ENCODE results near the gene GALNT9.
A peak's percentile ranks its signal among the peaks of the same experiment; 100 is the strongest.
"Not testable (repeated sequence)": the region's sequence is repeated elsewhere in the genome, so short reads cannot be mapped to it uniquely, and the experiment has no call there.

The GALNT9 gene

DNA sequence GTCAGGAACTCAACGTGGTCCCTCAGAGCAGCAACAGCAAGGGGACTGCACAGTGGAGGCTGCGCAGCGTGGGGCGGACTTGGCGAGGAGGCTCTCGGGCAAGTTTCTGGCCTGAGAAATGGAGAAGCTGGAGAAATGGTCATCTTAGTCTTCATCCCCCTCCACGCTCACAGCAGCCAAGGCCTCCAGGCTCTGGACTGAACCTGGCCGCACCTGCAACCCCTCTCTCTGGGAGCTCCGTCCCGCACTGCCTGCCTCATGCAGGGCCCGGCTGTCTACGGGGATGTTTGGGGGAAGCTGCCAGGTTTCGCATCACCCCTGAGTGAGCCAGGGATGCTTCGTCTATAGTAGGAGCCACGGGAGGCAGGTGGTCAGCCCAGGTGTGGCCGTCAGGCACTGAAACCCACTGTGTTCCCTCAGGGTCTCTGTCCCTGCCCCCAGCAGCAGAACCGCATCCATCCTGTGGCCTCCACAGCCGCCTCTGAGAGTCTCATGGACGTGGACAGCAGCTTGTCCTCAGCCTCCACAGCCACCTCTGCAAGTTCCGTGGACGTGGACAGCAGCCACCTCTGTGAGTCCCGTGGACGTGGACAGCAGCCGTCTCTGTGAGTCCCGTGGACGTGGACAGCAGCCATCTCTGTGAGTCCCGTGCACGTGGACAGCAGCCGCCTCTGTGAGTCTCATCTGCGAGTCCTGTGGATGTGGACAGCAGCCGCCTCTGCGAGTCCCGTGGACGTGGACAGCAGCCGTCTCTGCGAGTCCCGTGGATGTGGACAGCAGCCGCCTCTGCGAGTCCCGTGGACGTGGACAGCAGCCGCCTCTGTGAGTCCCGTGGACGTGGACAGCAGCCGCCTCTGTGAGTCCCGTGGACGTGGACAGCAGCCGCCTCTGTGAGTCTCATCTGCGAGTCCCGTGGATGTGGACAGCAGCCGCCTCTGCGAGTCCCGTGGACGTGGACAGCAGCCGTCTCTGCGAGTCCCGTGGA, 29.1 kb upstream of the GALNT9 start:
- DNase-seq: not testable (repeated sequence)

GRCh38 chr12:132357623-132358186, 28.3 kb upstream of the GALNT9 start:
- no peak for DNase-seq

- DNase-seq: peak; percentile 22
Measured at GRCh38 chr12:132356691-132357622, 27.6 kb upstream of the GALNT9 start.

DNA sequence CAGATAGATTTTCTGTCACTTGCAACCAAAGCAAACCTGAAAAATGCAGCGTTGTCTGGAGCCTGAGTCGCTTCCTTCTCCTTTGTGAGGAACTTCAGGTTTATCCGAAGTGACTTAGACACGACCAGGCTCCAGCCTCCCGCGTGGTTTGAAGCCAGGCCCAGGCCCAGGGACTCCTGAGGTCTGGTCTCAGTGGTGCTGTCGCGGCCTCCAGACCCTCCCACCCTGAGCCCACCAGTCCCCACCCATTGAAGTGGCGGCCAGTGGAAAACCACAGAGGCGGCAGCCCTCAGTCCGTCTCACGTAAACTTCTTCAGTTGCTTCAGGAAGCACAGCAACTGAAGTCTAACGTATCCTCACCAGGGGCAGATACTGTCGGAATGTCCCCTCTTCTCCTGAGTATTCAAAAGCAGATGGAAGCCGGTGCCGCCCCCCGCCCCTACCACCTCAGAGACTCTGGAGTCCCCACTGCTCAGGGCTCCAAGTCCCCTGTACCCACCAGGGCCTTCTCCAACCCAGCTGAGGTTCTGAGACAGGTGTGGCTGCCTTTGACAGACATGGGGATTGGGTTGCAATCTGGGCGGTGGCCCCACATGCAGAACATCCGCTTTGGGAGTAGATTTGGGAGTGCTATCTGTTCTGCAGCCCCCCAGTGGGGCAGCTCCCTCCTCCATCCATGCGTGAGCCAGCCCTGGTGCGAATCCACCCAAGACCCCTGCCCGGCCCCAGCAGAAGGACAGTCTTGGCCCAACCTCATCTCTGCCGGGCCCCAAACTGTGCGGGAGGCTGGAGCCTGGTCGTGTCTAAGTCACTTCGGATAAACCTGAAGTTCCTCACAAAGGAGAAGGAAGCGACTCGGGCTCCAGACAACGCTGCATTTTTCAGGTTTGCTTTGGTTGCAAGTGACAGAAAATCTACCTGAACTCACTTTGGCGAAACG, 26.6 kb upstream of the GALNT9 start:
- no peak for DNase-seq

DNA sequence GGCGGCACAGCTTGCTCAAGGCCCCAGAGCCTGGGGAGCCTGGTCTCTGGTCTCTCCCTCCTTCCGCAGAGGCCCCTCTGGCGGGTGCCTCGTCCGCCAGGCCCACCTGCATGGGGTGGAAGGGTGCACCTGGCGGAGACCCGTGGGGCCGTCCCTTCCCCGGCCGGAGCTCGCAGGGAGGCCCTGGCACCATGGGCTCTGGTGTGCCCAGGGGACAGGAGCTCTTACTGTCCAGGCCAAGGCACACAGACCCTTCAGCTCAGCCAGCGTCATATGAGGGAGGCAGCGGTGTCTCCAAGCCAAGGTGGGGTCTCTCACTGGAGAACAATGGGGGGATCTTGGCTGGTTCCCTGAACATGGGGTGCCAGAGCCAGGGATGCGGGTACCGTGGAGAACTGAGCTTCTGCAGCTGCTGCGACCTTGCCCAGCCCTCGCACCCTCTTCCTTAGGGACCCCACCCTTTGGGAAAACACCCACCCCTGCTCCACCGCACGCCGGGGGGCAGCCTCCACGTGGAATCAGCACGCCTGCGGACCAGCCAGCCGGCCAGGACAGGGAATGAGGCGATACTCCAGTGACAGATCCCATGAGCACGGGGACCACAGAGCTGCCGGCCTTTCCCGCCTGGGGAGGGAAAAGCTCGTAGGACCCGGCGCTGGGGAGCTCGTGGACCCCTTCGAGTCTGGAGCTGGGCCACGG, 25.7 kb upstream of the GALNT9 start:
- no peak for DNase-seq

DNA sequence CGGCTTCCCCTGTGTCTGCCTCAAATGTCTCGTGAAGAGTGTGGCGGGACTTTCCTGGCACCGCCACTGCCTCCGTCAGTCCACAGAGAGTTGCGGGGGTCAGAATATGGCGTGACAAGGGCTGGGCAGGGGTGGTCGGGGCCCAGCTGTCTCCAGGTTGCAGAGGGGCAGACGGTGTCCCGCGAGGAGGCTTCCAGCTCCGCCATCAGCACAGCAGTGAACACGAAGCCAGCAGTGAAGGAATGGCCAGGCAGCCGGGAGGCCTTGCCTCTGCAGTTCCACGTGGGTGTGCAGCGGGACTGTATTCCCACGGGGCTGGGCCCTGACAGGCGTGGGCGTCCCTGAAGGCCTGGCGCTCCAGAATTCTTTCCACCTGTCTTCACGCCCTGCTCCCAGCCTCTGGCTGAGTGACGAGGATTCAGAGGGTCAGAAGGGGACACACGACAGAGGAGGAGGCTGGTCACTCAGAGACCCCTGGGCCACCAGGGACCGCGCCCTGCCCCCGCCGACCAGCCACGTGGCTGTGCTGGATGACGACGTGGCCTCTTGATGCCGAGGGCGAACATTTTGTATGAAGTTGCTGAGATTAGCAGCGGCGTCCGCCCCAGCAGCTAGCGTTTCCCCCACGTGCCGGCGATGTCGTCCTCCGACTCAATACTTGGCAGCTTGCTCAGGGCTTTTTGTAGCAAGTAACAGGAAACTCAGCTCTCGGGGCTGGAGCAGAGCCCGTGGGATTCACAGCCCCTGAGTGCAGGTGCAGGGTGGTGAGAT, 25.0 kb upstream of the GALNT9 start:
- DNase-seq: no peak

DNA sequence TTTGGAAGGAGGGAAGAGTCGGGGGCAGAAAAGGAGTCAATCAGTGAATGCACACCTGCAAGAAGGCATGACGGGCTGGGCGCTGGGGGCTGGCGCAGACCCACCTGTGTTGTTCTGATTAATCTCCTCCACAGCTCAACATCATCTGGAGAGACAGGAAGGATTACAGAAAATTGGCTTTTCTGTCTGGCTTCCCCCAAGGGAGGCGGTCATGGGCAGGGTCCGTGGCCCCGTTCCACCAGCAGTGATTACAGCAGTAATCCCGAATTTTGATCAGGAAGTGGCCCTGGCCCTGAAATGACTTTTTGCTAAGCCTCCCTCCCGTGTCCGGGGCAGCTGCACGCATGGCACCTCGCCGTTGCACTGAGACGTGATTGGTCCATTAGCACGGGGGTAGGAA, 24.4 kb upstream of the GALNT9 start:
- DNase-seq: no peak

DNA sequence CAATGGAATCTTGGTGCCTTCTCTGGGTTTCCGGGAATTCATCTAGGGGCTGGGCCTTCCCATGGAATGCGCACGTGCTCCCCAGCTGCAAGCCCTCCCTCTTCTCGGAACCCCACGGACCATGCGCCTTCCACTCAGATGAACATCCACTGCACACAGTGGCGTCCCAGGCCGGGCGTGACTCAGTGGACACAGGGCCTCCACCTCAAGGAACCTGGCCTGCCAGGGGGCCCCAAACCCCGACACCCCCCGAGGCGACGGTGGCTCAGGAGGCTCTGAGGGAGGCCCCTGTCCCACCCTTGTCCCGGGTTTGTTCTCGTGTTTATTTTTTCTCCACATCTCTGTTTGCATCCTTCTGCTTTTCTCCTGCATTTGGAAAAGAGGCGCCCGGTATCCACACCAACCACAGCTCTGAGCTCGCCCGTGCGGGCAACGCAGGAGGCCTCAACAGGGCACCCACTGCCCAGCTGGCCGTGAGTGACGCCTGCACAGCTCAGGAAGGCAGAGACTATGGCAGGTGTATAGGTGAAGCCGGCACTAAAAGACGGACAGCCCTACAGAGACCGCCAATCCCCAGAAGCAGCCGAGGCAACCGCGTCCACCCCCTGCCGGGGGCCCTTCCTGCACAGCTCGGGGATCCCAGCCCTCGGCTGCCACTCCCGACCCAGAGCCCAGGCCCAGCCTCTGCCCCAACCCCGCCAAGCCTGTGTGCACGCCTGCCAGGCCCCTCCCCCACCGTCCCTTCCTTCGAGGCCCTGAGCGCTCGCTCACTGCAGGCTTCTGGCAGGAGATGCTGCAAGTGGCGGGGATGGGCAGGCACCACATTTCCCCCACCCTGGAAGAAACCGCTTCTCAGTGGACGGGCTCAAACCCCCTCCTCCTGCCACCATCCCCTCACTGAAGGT, 23.8 kb upstream of the GALNT9 start:
- DNase-seq: no peak

DNA sequence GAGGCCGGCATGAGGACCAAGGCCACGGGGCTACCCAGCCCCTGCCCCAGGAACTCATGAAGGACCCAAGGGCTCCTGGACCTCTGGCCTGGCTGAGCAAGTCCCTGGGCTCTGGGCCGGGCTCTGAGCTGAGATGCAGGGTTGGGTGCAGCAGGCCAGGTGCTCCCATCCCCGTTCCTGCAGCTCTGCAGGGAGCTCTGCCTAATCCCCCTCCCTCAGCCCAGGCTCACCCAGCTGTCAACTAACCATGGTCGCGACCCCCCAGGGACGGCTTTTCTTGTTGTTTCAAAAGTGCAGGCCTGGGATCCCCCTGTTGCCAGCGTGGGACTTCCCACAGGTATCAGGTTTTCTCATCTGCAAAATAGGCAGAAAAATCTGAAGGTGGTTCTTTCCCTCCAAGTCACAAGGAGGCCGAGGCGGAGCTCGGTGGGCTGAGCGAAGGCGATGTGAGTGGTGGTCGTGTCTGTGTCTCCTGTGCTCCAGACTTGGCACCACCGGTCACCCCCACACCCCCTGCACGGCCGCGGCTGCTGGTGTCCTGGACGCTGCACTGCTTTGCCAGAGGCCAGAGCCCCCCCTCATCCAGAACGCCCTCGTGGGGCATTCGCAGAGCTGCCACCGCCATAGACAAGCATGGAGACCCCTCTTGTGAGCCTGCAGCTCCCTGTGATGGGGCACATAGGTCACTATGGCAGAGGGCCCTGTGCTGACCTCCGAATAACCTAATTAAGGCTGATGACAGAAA, 22.5 kb upstream of the GALNT9 start:
- DNase-seq: no peak

GRCh38 chr12:132349501-132350131, 20.2 kb upstream of the GALNT9 start:
- DNase-seq: no peak

DNA sequence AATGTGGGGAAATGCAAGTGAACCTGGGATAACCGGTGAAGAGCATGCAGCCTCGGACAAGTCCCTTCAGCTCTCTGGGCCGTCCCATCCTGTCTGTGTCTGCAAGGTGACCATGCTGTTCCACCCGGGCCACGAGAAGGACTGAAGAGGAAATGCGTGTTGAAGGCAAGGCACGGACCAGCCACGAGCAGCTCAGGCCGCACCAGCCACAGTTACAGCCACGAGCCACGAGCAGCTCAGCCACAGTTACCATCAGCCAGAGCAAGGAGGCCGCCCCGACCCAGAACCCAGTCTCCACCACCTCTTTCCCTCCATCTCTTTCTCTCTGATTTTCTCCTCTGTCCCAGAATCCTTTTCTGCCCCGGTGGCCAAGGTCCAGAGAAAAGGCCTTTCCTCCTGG, 18.8 kb upstream of the GALNT9 start:
- no peak for DNase-seq

GRCh38 chr12:132347176-132347855, 17.9 kb upstream of the GALNT9 start:
- no peak for DNase-seq

DNA sequence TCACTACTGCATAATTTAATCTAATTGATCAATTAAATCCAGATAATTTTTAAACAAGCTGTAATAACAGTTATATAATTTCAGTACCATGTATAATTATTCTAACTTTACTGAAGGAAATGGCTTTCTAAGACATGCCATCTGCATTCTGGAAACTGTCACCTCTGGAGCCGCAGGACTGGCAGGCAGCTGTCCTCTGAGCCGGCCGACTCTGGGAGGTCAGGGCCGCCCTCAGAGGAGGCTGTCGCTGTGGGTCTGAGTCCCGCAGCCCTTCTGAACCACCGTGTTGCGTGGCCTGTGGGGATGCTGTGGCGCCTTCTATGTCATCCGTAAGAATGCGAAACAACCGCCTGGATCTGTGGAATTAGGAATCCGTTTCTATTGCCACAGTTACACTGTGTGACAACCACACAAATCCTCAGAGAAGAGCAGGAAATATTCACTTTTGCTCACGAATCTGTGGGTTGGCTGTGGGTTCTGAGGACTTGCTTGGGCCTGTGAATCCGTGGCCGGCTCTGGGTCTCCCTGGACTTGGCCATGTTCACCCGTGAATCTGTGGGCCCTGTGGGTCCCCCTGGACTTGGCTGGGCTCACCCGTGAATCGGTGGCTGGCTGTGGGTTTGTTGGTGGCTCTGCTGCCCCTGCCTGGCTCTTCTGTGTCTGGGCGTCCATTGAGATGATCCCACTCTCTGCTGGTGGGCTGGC, 17.2 kb upstream of the GALNT9 start:
- no peak for DNase-seq

- DNase-seq: no peak
Measured at GRCh38 chr12:132345561-132346200, 16.3 kb upstream of the GALNT9 start.

GRCh38 chr12:132345126-132345525, 15.7 kb upstream of the GALNT9 start:
- no peak for DNase-seq

GRCh38 chr12:132344601-132345000, 15.2 kb upstream of the GALNT9 start:
- DNase-seq: no peak

Data from DMS79 treated with DMSO at 0.1 percent for 48 hours (cell line).